K562 (cell line): ENCODE data around the gene CLDN2.

Source experiments
- ATF1 ChIP-seq, 2 experiments: fragments of 450-650 bp in 1 of 2; IDR thresholded peaks; 2 replicates each; pipeline ENCODE4 v1.6.1; 2016; ENCODE audit warnings: missing compliant biosample characterization in 1 of 2, missing genetic modification characterization in 1 of 2
- CREB1 ChIP-seq, 2 experiments: sonication (generic) in 1 of 2; formaldehyde crosslinking in 1 of 2; IDR thresholded peaks; 2 replicates each; pipeline versions ENCODE4 v1.6.1 to v1.8.0; 2012 to 2022; ENCODE audit warnings: inconsistent platforms in 1 of 2, mild to moderate bottlenecking in 1 of 2, missing genetic modification reagents in 1 of 2, moderate library complexity in 1 of 2
- FOXA1 ChIP-seq: fragments of 450-650 bp; IDR thresholded peaks from 2 replicates; pipeline ENCODE4 v1.6.1; 2016; ENCODE audit warnings: mild to moderate bottlenecking, borderline replicate concordance
- HNRNPK ChIP-seq: fragments of 200-400 bp; formaldehyde crosslinking; IDR thresholded peaks from one replicate; pipeline ENCODE4 v1.6.1; 2018; ENCODE audit warnings: mild to moderate bottlenecking, low read depth, low read length; ENCODE audit not compliant: poor library complexity, severe bottlenecking
- TBL1XR1 ChIP-seq, 2 experiments: IDR thresholded peaks; 2 replicates each; pipeline ENCODE4 v1.6.1; 2012; ENCODE audit warnings: improper control_type of control experiment in 2 of 2, low read length in 2 of 2, mild to moderate bottlenecking in 1 of 2
- ZNF239 ChIP-seq: fragments of 250-450 bp; sonication (Bioruptor Pico); IDR thresholded peaks from 2 replicates; pipeline ENCODE4 v1.4.0; 2020; ENCODE audit warnings: mild to moderate bottlenecking
- ZNF24 ChIP-seq: fragments of 450-650 bp; IDR thresholded peaks from 2 replicates; pipeline ENCODE4 v1.6.1; 2016
- ZNF274 ChIP-seq: IDR thresholded peaks from 2 replicates; pipeline ENCODE4 v1.6.1; 2011; ENCODE audit warnings: low read depth, mild to moderate bottlenecking, low read length, moderate library complexity, borderline replicate concordance
- ZNF316 ChIP-seq: fragments of 450-650 bp; IDR thresholded peaks from 2 replicates; pipeline ENCODE4 v1.6.1; 2016
- TF ChIP-seq, protein P1 (sequence below), 3 experiments: IDR thresholded peaks in 2 of 3; conservative IDR thresholded peaks in 1 of 3; 2 replicates each; pipeline ENCODE4 v1.5.1; 2011 to 2012; ENCODE audit warnings: low read length in 3 of 3, mild to moderate bottlenecking in 3 of 3, control low read depth in 2 of 3, improper control_type of control experiment in 1 of 3, inconsistent platforms in 1 of 3, low read depth in 1 of 3, mixed read lengths in 1 of 3, moderate library complexity in 1 of 3; ENCODE audit not compliant: insufficient read depth in 2 of 3
- TF ChIP-seq, protein P2 (sequence below): fragments of 200-800 bp; sonication (Bioruptor generic); IDR thresholded peaks from 2 replicates; pipeline ENCODE4 v1.6.1; 2016; ENCODE audit warnings: missing genetic modification characterization, missing compliant biosample characterization
- TF ChIP-seq, protein P3 (sequence below), 2 experiments: fragments of 450-650 bp; conservative IDR thresholded peaks; 2 replicates each; pipeline ENCODE4 v1.6.1; 2017; ENCODE audit warnings: mild to moderate bottlenecking in 2 of 2, moderate library complexity in 2 of 2
- TF ChIP-seq, protein P4 (sequence below): fragments of 450-650 bp; IDR thresholded peaks from 2 replicates; pipeline ENCODE4 v1.6.1; 2016; ENCODE audit warnings: low read depth

DNA sequence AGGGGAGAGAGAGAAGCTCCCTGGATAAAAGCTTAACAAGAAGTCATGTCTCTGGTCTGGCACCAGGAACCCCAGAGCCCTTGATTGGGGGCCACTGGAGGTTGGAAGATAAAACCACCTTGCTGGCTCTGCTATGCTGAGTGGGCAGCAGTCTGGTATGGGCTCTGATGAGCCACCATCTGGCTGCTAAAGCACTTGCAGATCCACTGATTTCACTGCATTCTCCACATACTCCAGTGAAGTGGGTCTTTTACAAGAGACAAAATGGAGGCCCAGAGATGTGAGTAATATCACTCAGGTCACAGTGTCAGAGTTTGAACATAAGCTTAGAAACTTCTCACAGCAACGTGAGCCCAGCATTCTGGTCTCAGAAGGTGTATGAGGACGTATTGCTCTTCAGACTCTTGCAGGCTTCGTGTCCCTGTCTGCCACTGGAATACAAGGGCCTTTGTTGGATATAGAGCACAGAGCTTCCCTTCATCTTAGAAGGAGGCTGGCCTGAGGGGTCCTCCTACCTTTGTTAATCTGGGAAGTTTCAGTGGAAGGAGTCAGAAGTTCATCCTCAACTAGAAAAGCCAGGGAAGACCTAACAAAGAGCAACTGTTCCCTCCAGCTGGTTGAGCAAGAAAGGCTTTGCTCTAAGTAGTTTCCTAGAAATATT is 11.8 kb downstream of the CLDN2 start:
- TF ChIP-seq, protein P1, sequence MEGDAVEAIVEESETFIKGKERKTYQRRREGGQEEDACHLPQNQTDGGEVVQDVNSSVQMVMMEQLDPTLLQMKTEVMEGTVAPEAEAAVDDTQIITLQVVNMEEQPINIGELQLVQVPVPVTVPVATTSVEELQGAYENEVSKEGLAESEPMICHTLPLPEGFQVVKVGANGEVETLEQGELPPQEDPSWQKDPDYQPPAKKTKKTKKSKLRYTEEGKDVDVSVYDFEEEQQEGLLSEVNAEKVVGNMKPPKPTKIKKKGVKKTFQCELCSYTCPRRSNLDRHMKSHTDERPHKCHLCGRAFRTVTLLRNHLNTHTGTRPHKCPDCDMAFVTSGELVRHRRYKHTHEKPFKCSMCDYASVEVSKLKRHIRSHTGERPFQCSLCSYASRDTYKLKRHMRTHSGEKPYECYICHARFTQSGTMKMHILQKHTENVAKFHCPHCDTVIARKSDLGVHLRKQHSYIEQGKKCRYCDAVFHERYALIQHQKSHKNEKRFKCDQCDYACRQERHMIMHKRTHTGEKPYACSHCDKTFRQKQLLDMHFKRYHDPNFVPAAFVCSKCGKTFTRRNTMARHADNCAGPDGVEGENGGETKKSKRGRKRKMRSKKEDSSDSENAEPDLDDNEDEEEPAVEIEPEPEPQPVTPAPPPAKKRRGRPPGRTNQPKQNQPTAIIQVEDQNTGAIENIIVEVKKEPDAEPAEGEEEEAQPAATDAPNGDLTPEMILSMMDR (IDR thresholded peaks at IDR 0.05 in 2 of 3, conservative IDR thresholded peaks at IDR 0.05 in 1 of 3; ENCODE audit: insufficient read depth in 2 of 3, low read depth in 1 of 3, low read length in 3 of 3), result no peak
- TF ChIP-seq TBL1XR1 (IDR thresholded peaks at IDR 0.05; ENCODE audit: low read length in 2 of 2) (no peak), ATF1 (CRISPR knock-in tag; IDR thresholded peaks at IDR 0.05) (no peak), ATF1 (tag; IDR thresholded peaks at IDR 0.05) (no peak), ZNF239 (no peak), HNRNPK (no peak), ZNF274 (no peak), FOXA1 (no peak), ZNF316 (no peak), CREB1 (IDR thresholded peaks at IDR 0.05) (no peak), CREB1 (CRISPR knock-in tag; IDR thresholded peaks at IDR 0.05) (no peak), ZNF24 (no peak)
- TF ChIP-seq, protein P2, sequence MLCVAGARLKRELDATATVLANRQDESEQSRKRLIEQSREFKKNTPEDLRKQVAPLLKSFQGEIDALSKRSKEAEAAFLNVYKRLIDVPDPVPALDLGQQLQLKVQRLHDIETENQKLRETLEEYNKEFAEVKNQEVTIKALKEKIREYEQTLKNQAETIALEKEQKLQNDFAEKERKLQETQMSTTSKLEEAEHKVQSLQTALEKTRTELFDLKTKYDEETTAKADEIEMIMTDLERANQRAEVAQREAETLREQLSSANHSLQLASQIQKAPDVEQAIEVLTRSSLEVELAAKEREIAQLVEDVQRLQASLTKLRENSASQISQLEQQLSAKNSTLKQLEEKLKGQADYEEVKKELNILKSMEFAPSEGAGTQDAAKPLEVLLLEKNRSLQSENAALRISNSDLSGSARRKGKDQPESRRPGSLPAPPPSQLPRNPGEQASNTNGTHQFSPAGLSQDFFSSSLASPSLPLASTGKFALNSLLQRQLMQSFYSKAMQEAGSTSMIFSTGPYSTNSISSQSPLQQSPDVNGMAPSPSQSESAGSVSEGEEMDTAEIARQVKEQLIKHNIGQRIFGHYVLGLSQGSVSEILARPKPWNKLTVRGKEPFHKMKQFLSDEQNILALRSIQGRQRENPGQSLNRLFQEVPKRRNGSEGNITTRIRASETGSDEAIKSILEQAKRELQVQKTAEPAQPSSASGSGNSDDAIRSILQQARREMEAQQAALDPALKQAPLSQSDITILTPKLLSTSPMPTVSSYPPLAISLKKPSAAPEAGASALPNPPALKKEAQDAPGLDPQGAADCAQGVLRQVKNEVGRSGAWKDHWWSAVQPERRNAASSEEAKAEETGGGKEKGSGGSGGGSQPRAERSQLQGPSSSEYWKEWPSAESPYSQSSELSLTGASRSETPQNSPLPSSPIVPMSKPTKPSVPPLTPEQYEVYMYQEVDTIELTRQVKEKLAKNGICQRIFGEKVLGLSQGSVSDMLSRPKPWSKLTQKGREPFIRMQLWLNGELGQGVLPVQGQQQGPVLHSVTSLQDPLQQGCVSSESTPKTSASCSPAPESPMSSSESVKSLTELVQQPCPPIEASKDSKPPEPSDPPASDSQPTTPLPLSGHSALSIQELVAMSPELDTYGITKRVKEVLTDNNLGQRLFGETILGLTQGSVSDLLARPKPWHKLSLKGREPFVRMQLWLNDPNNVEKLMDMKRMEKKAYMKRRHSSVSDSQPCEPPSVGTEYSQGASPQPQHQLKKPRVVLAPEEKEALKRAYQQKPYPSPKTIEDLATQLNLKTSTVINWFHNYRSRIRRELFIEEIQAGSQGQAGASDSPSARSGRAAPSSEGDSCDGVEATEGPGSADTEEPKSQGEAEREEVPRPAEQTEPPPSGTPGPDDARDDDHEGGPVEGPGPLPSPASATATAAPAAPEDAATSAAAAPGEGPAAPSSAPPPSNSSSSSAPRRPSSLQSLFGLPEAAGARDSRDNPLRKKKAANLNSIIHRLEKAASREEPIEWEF, result no peak
- TF ChIP-seq, protein P3, sequence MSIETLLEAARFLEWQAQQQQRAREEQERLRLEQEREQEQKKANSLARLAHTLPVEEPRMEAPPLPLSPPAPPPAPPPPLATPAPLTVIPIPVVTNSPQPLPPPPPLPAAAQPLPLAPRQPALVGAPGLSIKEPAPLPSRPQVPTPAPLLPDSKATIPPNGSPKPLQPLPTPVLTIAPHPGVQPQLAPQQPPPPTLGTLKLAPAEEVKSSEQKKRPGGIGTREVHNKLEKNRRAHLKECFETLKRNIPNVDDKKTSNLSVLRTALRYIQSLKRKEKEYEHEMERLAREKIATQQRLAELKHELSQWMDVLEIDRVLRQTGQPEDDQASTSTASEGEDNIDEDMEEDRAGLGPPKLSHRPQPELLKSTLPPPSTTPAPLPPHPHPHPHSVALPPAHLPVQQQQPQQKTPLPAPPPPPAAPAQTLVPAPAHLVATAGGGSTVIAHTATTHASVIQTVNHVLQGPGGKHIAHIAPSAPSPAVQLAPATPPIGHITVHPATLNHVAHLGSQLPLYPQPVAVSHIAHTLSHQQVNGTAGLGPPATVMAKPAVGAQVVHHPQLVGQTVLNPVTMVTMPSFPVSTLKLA (conservative IDR thresholded peaks at IDR 0.05), result no peak
- TF ChIP-seq, protein P4, sequence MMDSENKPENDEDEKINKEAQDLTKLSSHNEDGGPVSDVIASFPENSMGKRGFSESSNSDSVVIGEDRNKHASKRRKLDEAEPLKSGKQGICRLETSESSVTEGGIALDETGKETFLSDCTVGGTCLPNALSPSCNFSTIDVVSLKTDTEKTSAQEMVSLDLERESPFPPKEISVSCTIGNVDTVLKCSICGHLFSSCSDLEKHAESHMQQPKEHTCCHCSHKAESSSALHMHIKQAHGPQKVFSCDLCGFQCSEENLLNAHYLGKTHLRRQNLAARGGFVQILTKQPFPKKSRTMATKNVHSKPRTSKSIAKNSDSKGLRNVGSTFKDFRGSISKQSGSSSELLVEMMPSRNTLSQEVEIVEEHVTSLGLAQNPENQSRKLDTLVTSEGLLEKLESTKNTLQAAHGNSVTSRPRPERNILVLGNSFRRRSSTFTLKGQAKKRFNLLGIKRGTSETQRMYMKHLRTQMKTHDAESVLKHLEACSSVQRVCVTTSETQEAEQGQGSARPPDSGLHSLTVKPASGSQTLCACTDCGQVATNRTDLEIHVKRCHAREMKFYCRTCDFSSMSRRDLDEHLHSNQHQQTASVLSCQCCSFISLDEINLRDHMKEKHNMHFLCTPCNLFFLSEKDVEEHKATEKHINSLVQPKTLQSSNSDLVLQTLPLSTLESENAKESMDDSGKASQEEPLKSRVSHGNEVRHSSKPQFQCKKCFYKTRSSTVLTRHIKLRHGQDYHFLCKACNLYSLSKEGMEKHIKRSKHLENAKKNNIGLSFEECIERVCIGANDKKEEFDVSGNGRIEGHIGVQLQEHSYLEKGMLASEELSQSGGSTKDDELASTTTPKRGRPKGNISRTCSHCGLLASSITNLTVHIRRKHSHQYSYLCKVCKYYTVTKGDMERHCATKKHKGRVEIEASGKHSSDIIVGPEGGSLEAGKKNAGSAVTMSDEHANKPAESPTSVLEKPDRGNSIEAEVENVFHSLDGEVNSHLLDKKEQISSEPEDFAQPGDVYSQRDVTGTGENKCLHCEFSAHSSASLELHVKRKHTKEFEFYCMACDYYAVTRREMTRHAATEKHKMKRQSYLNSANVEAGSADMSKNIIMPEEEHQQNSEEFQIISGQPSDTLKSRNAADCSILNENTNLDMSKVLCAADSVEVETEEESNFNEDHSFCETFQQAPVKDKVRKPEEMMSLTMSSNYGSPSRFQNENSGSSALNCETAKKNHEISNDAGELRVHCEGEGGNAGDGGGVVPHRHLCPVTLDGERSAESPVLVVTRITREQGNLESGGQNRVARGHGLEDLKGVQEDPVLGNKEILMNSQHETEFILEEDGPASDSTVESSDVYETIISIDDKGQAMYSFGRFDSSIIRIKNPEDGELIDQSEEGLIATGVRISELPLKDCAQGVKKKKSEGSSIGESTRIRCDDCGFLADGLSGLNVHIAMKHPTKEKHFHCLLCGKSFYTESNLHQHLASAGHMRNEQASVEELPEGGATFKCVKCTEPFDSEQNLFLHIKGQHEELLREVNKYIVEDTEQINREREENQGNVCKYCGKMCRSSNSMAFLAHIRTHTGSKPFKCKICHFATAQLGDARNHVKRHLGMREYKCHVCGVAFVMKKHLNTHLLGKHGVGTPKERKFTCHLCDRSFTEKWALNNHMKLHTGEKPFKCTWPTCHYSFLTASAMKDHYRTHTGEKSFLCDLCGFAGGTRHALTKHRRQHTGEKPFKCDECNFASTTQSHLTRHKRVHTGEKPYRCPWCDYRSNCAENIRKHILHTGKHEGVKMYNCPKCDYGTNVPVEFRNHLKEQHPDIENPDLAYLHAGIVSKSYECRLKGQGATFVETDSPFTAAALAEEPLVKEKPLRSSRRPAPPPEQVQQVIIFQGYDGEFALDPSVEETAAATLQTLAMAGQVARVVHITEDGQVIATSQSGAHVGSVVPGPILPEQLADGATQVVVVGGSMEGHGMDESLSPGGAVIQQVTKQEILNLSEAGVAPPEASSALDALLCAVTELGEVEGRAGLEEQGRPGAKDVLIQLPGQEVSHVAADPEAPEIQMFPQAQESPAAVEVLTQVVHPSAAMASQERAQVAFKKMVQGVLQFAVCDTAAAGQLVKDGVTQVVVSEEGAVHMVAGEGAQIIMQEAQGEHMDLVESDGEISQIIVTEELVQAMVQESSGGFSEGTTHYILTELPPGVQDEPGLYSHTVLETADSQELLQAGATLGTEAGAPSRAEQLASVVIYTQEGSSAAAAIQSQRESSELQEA, result no peak
